Measurements from ENCODE around the gene PFDN1. TPM values are rescaled to one million over a fixed set of nuclear protein-coding genes. Genes with fewer than 3 reads are reported as not detected.

Gene PFDN1, protein sequence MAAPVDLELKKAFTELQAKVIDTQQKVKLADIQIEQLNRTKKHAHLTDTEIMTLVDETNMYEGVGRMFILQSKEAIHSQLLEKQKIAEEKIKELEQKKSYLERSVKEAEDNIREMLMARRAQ
- 100 to 1,000 TPM in 1 of 4 donors, 10 to 100 TPM in 3; 42.7 to 102 (median 70.9) TPM for total RNA-seq

- Histone ChIP-seq H3K9me3 (no peaks in the 10 kb centered on the region), H3K4me3 (peak within 1 kb of the TSS; percentile 75 to 97), H3K27ac (peak within 1 kb of the TSS; percentile 83 to 95), H3K36me3 (no peaks in the 10 kb centered on the region), H3K4me1 (peaks cover 0 to 12% of the 10 kb centered on the region in 2 donors), H3K27me3 (no peaks in the 10 kb centered on the region)
- TF ChIP-seq, protein P1, sequence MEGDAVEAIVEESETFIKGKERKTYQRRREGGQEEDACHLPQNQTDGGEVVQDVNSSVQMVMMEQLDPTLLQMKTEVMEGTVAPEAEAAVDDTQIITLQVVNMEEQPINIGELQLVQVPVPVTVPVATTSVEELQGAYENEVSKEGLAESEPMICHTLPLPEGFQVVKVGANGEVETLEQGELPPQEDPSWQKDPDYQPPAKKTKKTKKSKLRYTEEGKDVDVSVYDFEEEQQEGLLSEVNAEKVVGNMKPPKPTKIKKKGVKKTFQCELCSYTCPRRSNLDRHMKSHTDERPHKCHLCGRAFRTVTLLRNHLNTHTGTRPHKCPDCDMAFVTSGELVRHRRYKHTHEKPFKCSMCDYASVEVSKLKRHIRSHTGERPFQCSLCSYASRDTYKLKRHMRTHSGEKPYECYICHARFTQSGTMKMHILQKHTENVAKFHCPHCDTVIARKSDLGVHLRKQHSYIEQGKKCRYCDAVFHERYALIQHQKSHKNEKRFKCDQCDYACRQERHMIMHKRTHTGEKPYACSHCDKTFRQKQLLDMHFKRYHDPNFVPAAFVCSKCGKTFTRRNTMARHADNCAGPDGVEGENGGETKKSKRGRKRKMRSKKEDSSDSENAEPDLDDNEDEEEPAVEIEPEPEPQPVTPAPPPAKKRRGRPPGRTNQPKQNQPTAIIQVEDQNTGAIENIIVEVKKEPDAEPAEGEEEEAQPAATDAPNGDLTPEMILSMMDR (IDR thresholded peaks at IDR 0.05) = no peak
- TF ChIP-seq POLR2A (IDR thresholded peaks at IDR 0.05) = peak; percentile 50 to 56
- DNase-seq = peak; percentile 92 to 95
- intact Hi-C loops (cut with DNase I; ENCODE audit: low total_unique reads) = no loop called here
Observed at GRCh38 chr5:140302786-140303639, at the start of gene PFDN1. Gene PFDN1 (minus strand): TSS chr5:140303101. CDS start chr5:140303073, 28 bp downstream.

DNA sequence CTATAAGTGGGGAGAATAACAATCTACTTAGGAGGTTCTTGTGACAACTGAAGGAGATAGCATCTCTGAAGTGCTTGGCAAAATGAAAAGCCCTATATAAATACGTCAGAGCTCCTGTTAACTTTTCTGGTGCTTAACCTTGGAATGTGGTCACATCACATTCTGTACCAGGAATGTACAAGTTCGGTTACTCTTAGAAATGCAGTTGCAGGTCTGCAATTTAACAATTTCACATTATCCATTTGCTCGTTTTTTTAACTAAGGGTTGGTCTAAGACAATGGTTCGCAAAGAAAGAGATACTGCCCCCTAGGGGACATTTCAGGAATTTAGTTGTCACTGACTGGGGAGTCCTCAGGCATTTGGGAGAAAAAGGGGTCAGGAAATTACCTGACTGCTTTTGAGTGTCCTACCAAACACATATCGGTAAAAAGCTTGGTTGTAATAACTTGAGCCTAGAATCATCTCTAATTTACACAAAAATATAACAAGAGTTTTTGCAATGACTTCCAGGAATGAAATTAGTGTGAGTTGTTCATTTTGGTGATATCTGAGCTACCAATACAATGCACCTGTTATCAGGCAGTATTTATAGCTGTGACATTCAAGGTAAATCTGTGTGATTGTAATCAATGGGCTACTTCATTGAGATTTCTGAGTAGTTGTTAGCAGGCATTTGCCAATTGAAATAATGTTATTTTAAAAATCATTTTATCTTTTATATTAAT, 48.9 kb upstream of the PFDN1 start:
- no peaks in the 10 kb centered on the region for H3K36me3 ChIP-seq
- TF ChIP-seq, protein P1 (IDR thresholded peaks at IDR 0.05) = peak; percentile 83 to 90 (median 86)
- no peak for TF ChIP-seq POLR2A (IDR thresholded peaks at IDR 0.05)
- intact Hi-C loops (cut with DNase I; ENCODE audit: low total_unique reads) = no loop called here
- DNase-seq = peak in 1 of 2 donors; percentile 72
- no peaks in the 10 kb centered on the region for H3K27me3 ChIP-seq
- no peak overlapping the region for H3K27ac ChIP-seq
- H3K4me3 ChIP-seq = no peak overlapping the region
- H3K4me1 ChIP-seq = no peaks in the 10 kb centered on the region
- H3K9me3 ChIP-seq = no peaks in the 10 kb centered on the region

- TF ChIP-seq POLR2A (IDR thresholded peaks at IDR 0.05) = no peak
- TF ChIP-seq, protein P1 (IDR thresholded peaks at IDR 0.05) = no peak
- Histone ChIP-seq H3K4me1 (peaks cover 0 to 3% of the 10 kb centered on the region in 2 donors), H3K27ac (no peak overlapping the region), H3K27me3 (no peaks in the 10 kb centered on the region), H3K9me3 (no peaks in the 10 kb centered on the region), H3K36me3 (no peaks in the 10 kb centered on the region), H3K4me3 (no peak overlapping the region)
- no peak for DNase-seq
- intact Hi-C loops (cut with DNase I; ENCODE audit: low total_unique reads) = loop anchor here (5.0 kb wide), 1 partner anchor 107 kb away; no protein-coding TSS in a partner anchor
Observed at GRCh38 chr5:140349244-140349643, 46.3 kb upstream of the PFDN1 start.

GRCh38 chr5:140348104-140348503, 45.2 kb upstream of the PFDN1 start:
- DNase-seq = no peak
- intact Hi-C loops (cut with DNase I; ENCODE audit: low total_unique reads) = loop anchor here (5.0 kb wide), 1 partner anchor 106 kb away; no protein-coding TSS in a partner anchor
- no peaks in the 10 kb centered on the region for H3K9me3 ChIP-seq
- no peaks in the 10 kb centered on the region for H3K27me3 ChIP-seq
- no peak for TF ChIP-seq POLR2A (IDR thresholded peaks at IDR 0.05)
- TF ChIP-seq, protein P1 (IDR thresholded peaks at IDR 0.05) = no peak
- H3K4me3 ChIP-seq = no peak overlapping the region
- H3K4me1 ChIP-seq = peaks cover 0 to 3% of the 10 kb centered on the region in 2 donors
- no peak overlapping the region for H3K27ac ChIP-seq
- H3K36me3 ChIP-seq = no peaks in the 10 kb centered on the region

Measured in uterus (tissue), 4 donors.